Tibial artery (tissue), 4 donors: ENCODE results near the gene AGAP4.
"Not testable (repeated sequence)": the region's sequence is repeated elsewhere in the genome, so short reads cannot be mapped to it uniquely, and the experiment has no call there.

Experiments
- DNase-seq, 2 donors: peaks; one replicate each; pipeline ENCODE4 v3.0.0-alpha.2; 2019
- H3K27ac ChIP-seq, 2 donors: fragments of 200-600 bp; sonication (generic) in 1 of 2; 1 replicate in 1 of 2; 2 replicates in 1 of 2; pipeline ENCODE4 v1.5.1; 2018 to 2019; ENCODE audit warnings: mild to moderate bottlenecking in 1 of 2
- H3K27me3 ChIP-seq, 2 donors: fragments of 200-600 bp; sonication (generic) in 1 of 2; one replicate each; pipeline versions ENCODE4 v1.5.1 to v1.6.0; 2016 to 2019
- H3K36me3 ChIP-seq, 3 donors: fragments of 200-600 bp; sonication (generic) in 2 of 3; one replicate each; pipeline ENCODE4 v1.5.1; 2016 to 2019; ENCODE audit warnings: mild to moderate bottlenecking in 2 of 3
- H3K4me1 ChIP-seq, 4 donors: fragments of 200-600 bp; sonication (generic) in 2 of 4; 1 replicate in 3 of 4; 2 replicates in 1 of 4; pipeline ENCODE4 v1.5.1; 2016 to 2019
- H3K4me3 ChIP-seq, 2 donors: fragments of 200-600 bp; sonication (generic) in 1 of 2; 1 replicate in 1 of 2; 2 replicates in 1 of 2; pipeline ENCODE4 v1.5.1; 2018 to 2019; ENCODE audit warnings: mild to moderate bottlenecking in 2 of 2
- H3K9me3 ChIP-seq, 3 donors: fragments of 200-600 bp; sonication (generic) in 1 of 3; one replicate each; pipeline ENCODE4 v1.5.1; 2016 to 2019
- intact Hi-C: fragments of 100-400 bp; cut with DNase I; formaldehyde crosslinking; loops from one replicate; pipeline ENCODE4 v1.15.0; 2023; ENCODE audit warnings: low total_unique reads

Gene AGAP4

GRCh38 chr10:45847400-45847799 is at the start of gene AGAP4:
AGAP4 (minus strand) TSS chr10:45847500; CDS start chr10:45847347, 153 bp downstream.
- H3K4me1 ChIP-seq, intact Hi-C loops, H3K27me3 ChIP-seq, DNase-seq, H3K9me3 ChIP-seq, H3K36me3 ChIP-seq, H3K27ac ChIP-seq, H3K4me3 ChIP-seq: not testable (repeated sequence)

- H3K9me3 ChIP-seq, DNase-seq, H3K4me1 ChIP-seq, intact Hi-C loops, H3K27ac ChIP-seq, H3K36me3 ChIP-seq, H3K27me3 ChIP-seq, H3K4me3 ChIP-seq: not testable (repeated sequence)
These were observed 43.4 kb upstream of the AGAP4 start for GRCh38 chr10:45890721-45891120.

GRCh38 chr10:45889539-45890230 is 42.4 kb upstream of the AGAP4 start:
- DNase-seq, H3K27me3 ChIP-seq, intact Hi-C loops, H3K4me1 ChIP-seq, H3K36me3 ChIP-seq, H3K9me3 ChIP-seq, H3K4me3 ChIP-seq, H3K27ac ChIP-seq: not testable (repeated sequence)

GRCh38 chr10:45882880-45883279 is 35.6 kb upstream of the AGAP4 start:
- intact Hi-C loops, H3K4me1 ChIP-seq, H3K4me3 ChIP-seq, DNase-seq, H3K9me3 ChIP-seq, H3K27ac ChIP-seq, H3K27me3 ChIP-seq, H3K36me3 ChIP-seq: not testable (repeated sequence)

- intact Hi-C loops, H3K9me3 ChIP-seq, H3K4me3 ChIP-seq, H3K36me3 ChIP-seq, H3K27ac ChIP-seq, H3K27me3 ChIP-seq, H3K4me1 ChIP-seq, DNase-seq: not testable (repeated sequence)
These were observed 18.1 kb upstream of the AGAP4 start for GRCh38 chr10:45865404-45865803.

- H3K27ac ChIP-seq, H3K4me3 ChIP-seq, intact Hi-C loops, H3K9me3 ChIP-seq, H3K27me3 ChIP-seq, H3K4me1 ChIP-seq, DNase-seq, H3K36me3 ChIP-seq: not testable (repeated sequence)
These were observed 17.0 kb upstream of the AGAP4 start for GRCh38 chr10:45864264-45864663.

- H3K27me3 ChIP-seq, H3K4me1 ChIP-seq, H3K9me3 ChIP-seq, H3K36me3 ChIP-seq, DNase-seq, intact Hi-C loops, H3K4me3 ChIP-seq, H3K27ac ChIP-seq: not testable (repeated sequence)
These were observed 16.3 kb upstream of the AGAP4 start for GRCh38 chr10:45863632-45864031.

GRCh38 chr10:45857931-45858330 is 10.6 kb upstream of the AGAP4 start:
- not testable (repeated sequence) for H3K9me3 ChIP-seq, DNase-seq, H3K4me3 ChIP-seq

GRCh38 chr10:45848467-45848866 is 1.2 kb upstream of the AGAP4 start:
- intact Hi-C loops, H3K4me3 ChIP-seq, H3K36me3 ChIP-seq, H3K9me3 ChIP-seq, H3K27ac ChIP-seq, H3K27me3 ChIP-seq, H3K4me1 ChIP-seq, DNase-seq: not testable (repeated sequence)

More at GRCh38 chr10:45857931-45858330, 10.6 kb upstream of the AGAP4 start:
- H3K27ac ChIP-seq, intact Hi-C loops, H3K27me3 ChIP-seq, H3K4me1 ChIP-seq, H3K36me3 ChIP-seq: not testable (repeated sequence)

GRCh38 chr10:45822918-45823317 is 24.4 kb downstream of the AGAP4 start:
- H3K36me3 ChIP-seq, H3K27ac ChIP-seq, DNase-seq, intact Hi-C loops, H3K4me1 ChIP-seq, H3K27me3 ChIP-seq, H3K4me3 ChIP-seq, H3K9me3 ChIP-seq: not testable (repeated sequence)

GRCh38 chr10:45820107-45820830 is 27.0 kb downstream of the AGAP4 start:
- H3K27me3 ChIP-seq, DNase-seq, H3K4me3 ChIP-seq, H3K4me1 ChIP-seq, intact Hi-C loops, H3K36me3 ChIP-seq, H3K27ac ChIP-seq, H3K9me3 ChIP-seq: not testable (repeated sequence)
